Breast epithelium (tissue), 4 donors: ENCODE measurements around the gene TBC1D8. TPM values are rescaled to one million over a fixed set of nuclear protein-coding genes. Genes with fewer than 3 reads are reported as not detected.

ENCODE experiments used
- DNase-seq, 2 donors: peaks; one replicate each; pipeline ENCODE4 v3.0.0-alpha.2; 2019; ENCODE audit warnings: low spot score in 2 of 2
- H3K27ac ChIP-seq, 2 donors: fragments of 200-600 bp; sonication (generic) in 1 of 2; one replicate each; pipeline ENCODE4 v1.5.1; 2016 to 2019; ENCODE audit warnings: mild to moderate bottlenecking in 1 of 2
- H3K27me3 ChIP-seq, 2 donors: fragments of 200-600 bp; sonication (generic) in 1 of 2; one replicate each; pipeline versions ENCODE4 v1.5.1 to v1.6.0; 2017 to 2019; ENCODE audit warnings: control low read depth in 1 of 2, mild to moderate bottlenecking in 1 of 2
- H3K36me3 ChIP-seq: fragments of 200-600 bp; one replicate; pipeline ENCODE4 v1.5.1; 2019
- H3K4me1 ChIP-seq, 2 donors: fragments of 200-600 bp; sonication (generic); one replicate each; pipeline ENCODE4 v1.5.1; 2016 to 2019; ENCODE audit warnings: control low read depth in 1 of 2
- H3K4me3 ChIP-seq, 3 donors: fragments of 200-600 bp; sonication (generic); 1 replicate in 2 of 3; 2 replicates in 1 of 3; pipeline ENCODE4 v1.5.1; 2016 to 2019; ENCODE audit warnings: mild to moderate bottlenecking in 3 of 3, moderate library complexity in 2 of 3
- H3K9me3 ChIP-seq, 2 donors: fragments of 200-600 bp; sonication (generic) in 1 of 2; one replicate each; pipeline ENCODE4 v1.5.1; 2016 to 2019; ENCODE audit warnings: control low read depth in 1 of 2
- CTCF ChIP-seq, 3 donors: fragments of 450-650 bp; IDR thresholded peaks; one replicate each; pipeline ENCODE4 v1.5.1; 2016 to 2017; ENCODE audit warnings: antibody characterized with exemption in 3 of 3, mild to moderate bottlenecking in 3 of 3, moderate library complexity in 3 of 3
- POLR2A ChIP-seq: fragments of 450-650 bp; IDR thresholded peaks from one replicate; pipeline ENCODE4 v1.6.1; 2016; ENCODE audit warnings: antibody characterized with exemption, mild to moderate bottlenecking, moderate library complexity
- POLR2AphosphoS5 ChIP-seq, 3 donors: sonication (generic); formaldehyde crosslinking; IDR thresholded peaks; one replicate each; pipeline ENCODE4 v1.6.1; 2017; ENCODE audit warnings: antibody characterized with exemption in 3 of 3
- intact Hi-C: fragments of 100-400 bp; cut with DNase I; formaldehyde crosslinking; loops from one replicate; pipeline ENCODE4 v1.15.1; 2023; ENCODE audit warnings: low total_unique reads
- total RNA-seq, 3 donors: library from RNA; depleted of rRNA; stranded (reverse); fragments of >200 nt; gene quantifications; one replicate each; pipeline ENCODE4 v1.1.0, GENCODE V29; 2016

Gene TBC1D8
- total RNA-seq, 3 donors from 2014 or later: 19.5 to 92.4 (median 89.7) TPM

- Histone ChIP-seq H3K27me3 (no peaks in the 10 kb centered on the region), H3K27ac (peak overlapping the region; percentile 62 to 76), H3K9me3 (no peaks in the 10 kb centered on the region), H3K4me3 (no peak overlapping the region), H3K36me3 (no peaks in the 10 kb centered on the region), H3K4me1 (peaks cover 0 to 21% of the 10 kb centered on the region in 2 donors)
- DNase-seq: peak in 1 of 2 donors; percentile 58
- TF ChIP-seq POLR2A (no peak), POLR2AphosphoS5 (IDR thresholded peaks at IDR 0.05) (peak in 2 of 3 donors; percentile 5 to 22)
- intact Hi-C loops: loop anchor here (5.0 to 10.0 kb wide), 2 partner anchors 60 to 1072 kb away; no protein-coding TSS in a partner anchor
Observed at GRCh38 chr2:101064868-101065549, 86.2 kb downstream of the TBC1D8 start.

- Histone ChIP-seq H3K9me3 (no peaks in the 10 kb centered on the region), H3K4me1 (peaks cover 0 to 21% of the 10 kb centered on the region in 2 donors), H3K4me3 (no peak overlapping the region), H3K27me3 (no peaks in the 10 kb centered on the region), H3K27ac (peak overlapping the region; percentile 62 to 76), H3K36me3 (no peaks in the 10 kb centered on the region)
- intact Hi-C loops: loop anchor here (10.0 kb wide), 1 partner anchor 60 kb away; no protein-coding TSS in a partner anchor
- no peak for DNase-seq
- TF ChIP-seq POLR2AphosphoS5 (IDR thresholded peaks at IDR 0.05): no peak
- no peak for TF ChIP-seq CTCF (IDR thresholded peaks at IDR 0.05)
- TF ChIP-seq POLR2A: no peak
Observed at GRCh38 chr2:101064505-101064867, 86.7 kb downstream of the TBC1D8 start.

- Histone ChIP-seq H3K4me1 (peaks cover 0 to 21% of the 10 kb centered on the region in 2 donors), H3K27me3 (no peaks in the 10 kb centered on the region), H3K27ac (peak overlapping the region; percentile 62 to 76), H3K4me3 (no peak overlapping the region), H3K36me3 (no peaks in the 10 kb centered on the region), H3K9me3 (no peaks in the 10 kb centered on the region)
- DNase-seq: no peak
- no peak for TF ChIP-seq POLR2AphosphoS5 (IDR thresholded peaks at IDR 0.05)
- TF ChIP-seq CTCF (IDR thresholded peaks at IDR 0.05): no peak
- no peak for TF ChIP-seq POLR2A
- intact Hi-C loops: loop anchor here (10.0 kb wide), 1 partner anchor 61 kb away; no protein-coding TSS in a partner anchor
Observed at GRCh38 chr2:101064125-101064502, 87.1 kb downstream of the TBC1D8 start.

- no peak for TF ChIP-seq CTCF (IDR thresholded peaks at IDR 0.05)
- TF ChIP-seq POLR2AphosphoS5 (IDR thresholded peaks at IDR 0.05): peak in 1 of 3 donors; percentile 73
- no peak for TF ChIP-seq POLR2A
- H3K4me3 ChIP-seq: no peak overlapping the region
- H3K9me3 ChIP-seq: no peaks in the 10 kb centered on the region
- no peaks in the 10 kb centered on the region for H3K27me3 ChIP-seq
- H3K27ac ChIP-seq: peak overlapping the region; percentile 62 to 76
- peaks cover 0 to 21% of the 10 kb centered on the region in 2 donors for H3K4me1 ChIP-seq
- intact Hi-C loops: loop anchor here (10.0 kb wide), 1 partner anchor 61 kb away; no protein-coding TSS in a partner anchor
- no peak for DNase-seq
- H3K36me3 ChIP-seq: no peaks in the 10 kb centered on the region
Observed at GRCh38 chr2:101063352-101064124, 87.6 kb downstream of the TBC1D8 start.

GRCh38 chr2:101058386-101058785 lies 92.8 kb downstream of the TBC1D8 start:
- Histone ChIP-seq H3K36me3 (no peaks in the 10 kb centered on the region), H3K4me3 (no peak overlapping the region), H3K4me1 (peaks cover 0 to 13% of the 10 kb centered on the region in 2 donors), H3K27me3 (no peaks in the 10 kb centered on the region), H3K9me3 (no peaks in the 10 kb centered on the region), H3K27ac (no peak overlapping the region)
- TF ChIP-seq POLR2AphosphoS5 (IDR thresholded peaks at IDR 0.05) (no peak), POLR2A (no peak), CTCF (IDR thresholded peaks at IDR 0.05) (no peak)
- intact Hi-C loops: no loop called here
- no peak for DNase-seq
